PC-3 (cell line): ENCODE data around the gene TGIF1.

Source experiments
- CTCF ChIP-seq: fragments of 300-600 bp; sonication (generic); conservative IDR thresholded peaks from 2 replicates; pipeline ENCODE4 v1.5.1; 2017; ENCODE audit warnings: antibody characterized with exemption, low read depth, mild to moderate bottlenecking, low read length
- EZH2 ChIP-seq: fragments of 300-600 bp; sonication (generic); IDR thresholded peaks from one replicate; pipeline ENCODE4 v1.6.1; 2017; ENCODE audit warnings: antibody characterized with exemption, mild to moderate bottlenecking, low read length; ENCODE audit not compliant: unreplicated experiment

GRCh38 chr18:3489462-3489861 is 39.5 kb downstream of the TGIF1 start:
- TF ChIP-seq CTCF (no peak), EZH2 (no peak)
